Activated CD4-positive, alpha-beta T cell treated with anti-CD3 and anti-CD28 coated beads, Interleukin-2, amount 10 ng/mL, durations not matched to agents 24 days and 14 days (primary cell): ENCODE results near the gene NUTM2D. TPM values are rescaled to one million over a fixed set of nuclear protein-coding genes. Genes with fewer than 3 reads are reported as not detected.
"Not testable (repeated sequence)": the region's sequence is repeated elsewhere in the genome, so short reads cannot be mapped to it uniquely, and the experiment has no call there.

Experiments
- DNase-seq: peaks from one replicate; pipeline ENCODE4 v3.0.0; 2022
- H3K27ac Mint-ChIP-seq: one replicate; pipeline ENCODE4 v1.8.0; 2022; ENCODE audit warnings: mild to moderate bottlenecking, mixed read lengths
- H3K27me3 Mint-ChIP-seq: one replicate; pipeline ENCODE4 v1.8.0; 2022; ENCODE audit warnings: mixed read lengths
- H3K36me3 Mint-ChIP-seq: one replicate; pipeline ENCODE4 v1.8.0; 2022; ENCODE audit warnings: low read depth, mild to moderate bottlenecking, mixed read lengths
- H3K4me1 Mint-ChIP-seq: one replicate; pipeline ENCODE4 v1.8.0; 2021; ENCODE audit warnings: mixed read lengths
- H3K4me3 Mint-ChIP-seq: one replicate; pipeline ENCODE4 v1.8.0; 2022; ENCODE audit warnings: mild to moderate bottlenecking, moderate library complexity, mixed read lengths
- H3K9me3 Mint-ChIP-seq: one replicate; pipeline ENCODE4 v1.8.0; 2021; ENCODE audit warnings: mixed read lengths
- intact Hi-C: fragments of 100-400 bp; cut with micrococcal nuclease; formaldehyde crosslinking; loops from one replicate; pipeline ENCODE4 v1.15.1; 2023
- total RNA-seq: library from RNA; stranded (reverse); gene quantifications from 2 replicates; pipeline ENCODE4 v1.2.3, GENCODE V29; 2022

The NUTM2D gene
- total RNA-seq, 1 donor from 2014 or later, result 2.1 TPM

DNA sequence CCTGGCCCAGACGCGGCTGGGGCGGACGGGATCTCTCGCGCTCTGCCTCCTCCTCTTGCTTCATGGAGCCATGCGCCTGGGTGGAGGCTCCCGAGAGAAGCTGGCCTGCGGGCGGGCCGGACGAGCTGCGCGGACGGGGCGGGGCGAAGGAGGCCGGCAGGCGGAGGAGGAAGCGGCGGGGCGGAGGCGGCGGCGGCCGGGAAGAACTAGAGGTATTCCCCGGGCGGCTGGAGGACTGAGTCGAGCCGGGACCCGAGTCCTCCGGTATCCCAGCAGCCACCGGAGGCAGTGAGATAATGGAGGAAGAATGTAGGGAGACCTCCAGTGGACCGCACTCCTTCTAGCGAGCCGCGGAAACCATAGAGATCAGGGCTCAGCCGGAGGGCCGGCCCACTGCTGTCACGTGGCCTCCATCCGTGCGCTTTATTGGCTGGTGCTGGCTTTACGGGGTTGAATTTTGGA is 15.3 kb upstream of the NUTM2D start:
- intact Hi-C loops, result loop anchor here (5.0 kb wide), 2 partner anchors 160 to 250 kb away; partner anchors contain the start of genes GLUD1 and MINPP1
- peaks cover 15% of the 10 kb centered on the region for H3K4me1 Mint-ChIP-seq
- H3K9me3 Mint-ChIP-seq, H3K27me3 Mint-ChIP-seq: not testable (repeated sequence)
- peak overlapping the region; percentile 86 for H3K27ac Mint-ChIP-seq
- H3K4me3 Mint-ChIP-seq, result peak overlapping the region; percentile 83
- peaks cover 15% of the 10 kb centered on the region for H3K36me3 Mint-ChIP-seq
- DNase-seq, result peak; percentile 94

DNA sequence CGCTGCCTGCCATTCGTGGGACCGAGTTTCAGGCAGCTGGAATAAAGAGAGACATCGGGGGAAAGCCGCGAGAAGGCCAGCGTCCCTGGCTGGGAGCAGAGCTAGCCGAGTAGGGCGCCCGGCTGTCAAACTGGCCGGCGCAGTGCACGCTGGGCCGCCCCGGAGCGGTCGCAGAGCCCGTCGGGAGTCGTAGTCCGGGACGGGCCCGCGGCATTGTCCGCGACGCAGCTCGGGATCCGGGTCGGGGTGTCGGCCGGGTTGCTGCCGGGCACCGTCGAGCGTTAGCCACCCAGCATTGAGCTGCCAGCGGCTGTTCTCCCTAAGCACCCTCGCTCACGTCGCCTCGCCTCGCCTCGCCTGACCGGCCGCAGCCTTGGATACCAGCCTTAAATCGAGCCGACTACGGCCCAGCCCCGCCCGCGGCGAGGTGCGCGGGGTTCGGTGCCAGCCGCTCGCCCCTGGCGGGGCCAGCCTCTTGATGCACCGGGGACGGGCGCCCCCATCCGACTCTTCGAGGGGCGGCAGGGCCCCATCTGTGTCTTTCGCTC is 14.8 kb upstream of the NUTM2D start:
- Mint-ChIP-seq H3K4me3 (peak overlapping the region; percentile 83), H3K4me1 (peaks cover 15% of the 10 kb centered on the region), H3K27ac (peak overlapping the region; percentile 86), H3K36me3 (peaks cover 12% of the 10 kb centered on the region)
- DNase-seq, result peak; percentile 94
- not testable (repeated sequence) for H3K27me3 Mint-ChIP-seq, H3K9me3 Mint-ChIP-seq
- intact Hi-C loops, result loop anchor here (5.0 kb wide), 2 partner anchors 160 to 250 kb away; partner anchors contain the start of genes GLUD1 and MINPP1

DNA sequence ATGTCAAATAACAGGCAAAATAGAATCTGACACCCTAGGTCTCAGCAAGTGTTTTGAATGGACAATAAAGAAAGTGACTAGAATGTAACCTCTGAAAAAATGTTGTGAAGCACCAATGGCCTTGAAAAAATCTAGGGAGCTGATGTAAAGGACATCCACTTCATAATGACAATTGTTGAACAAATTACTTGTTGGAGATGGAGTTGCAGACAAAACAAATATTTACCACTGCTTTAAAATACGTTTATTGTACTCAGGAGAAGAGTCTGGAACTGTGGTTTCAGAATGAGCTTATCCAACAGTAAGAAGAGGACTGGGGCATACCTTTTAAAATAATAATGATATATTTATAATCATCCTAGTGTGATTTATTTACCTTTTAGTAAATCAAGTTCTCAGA is 11.8 kb upstream of the NUTM2D start:
- H3K27ac Mint-ChIP-seq, H3K4me3 Mint-ChIP-seq, intact Hi-C loops, H3K27me3 Mint-ChIP-seq, H3K9me3 Mint-ChIP-seq, H3K4me1 Mint-ChIP-seq, H3K36me3 Mint-ChIP-seq, DNase-seq: not testable (repeated sequence)

DNA sequence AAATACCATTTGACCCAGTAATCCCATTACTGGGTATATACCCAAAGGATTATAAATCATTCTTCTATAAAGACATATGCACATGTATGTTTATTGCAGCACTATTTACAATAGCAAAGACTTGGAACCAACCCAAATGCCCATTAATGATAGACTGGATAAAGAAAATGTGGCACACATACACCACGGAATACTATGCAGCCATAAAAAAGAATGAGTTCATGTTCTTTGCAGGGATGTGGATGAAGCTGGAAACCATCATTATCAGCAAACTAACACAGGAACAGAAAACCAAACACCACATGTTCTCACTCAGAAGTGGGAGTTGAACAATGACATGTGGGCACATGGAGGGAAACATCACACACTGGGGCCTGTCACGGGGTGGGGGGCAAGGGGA is 7.4 kb upstream of the NUTM2D start:
- H3K27me3 Mint-ChIP-seq, intact Hi-C loops, DNase-seq, H3K27ac Mint-ChIP-seq, H3K9me3 Mint-ChIP-seq, H3K36me3 Mint-ChIP-seq, H3K4me1 Mint-ChIP-seq, H3K4me3 Mint-ChIP-seq: not testable (repeated sequence)

DNA sequence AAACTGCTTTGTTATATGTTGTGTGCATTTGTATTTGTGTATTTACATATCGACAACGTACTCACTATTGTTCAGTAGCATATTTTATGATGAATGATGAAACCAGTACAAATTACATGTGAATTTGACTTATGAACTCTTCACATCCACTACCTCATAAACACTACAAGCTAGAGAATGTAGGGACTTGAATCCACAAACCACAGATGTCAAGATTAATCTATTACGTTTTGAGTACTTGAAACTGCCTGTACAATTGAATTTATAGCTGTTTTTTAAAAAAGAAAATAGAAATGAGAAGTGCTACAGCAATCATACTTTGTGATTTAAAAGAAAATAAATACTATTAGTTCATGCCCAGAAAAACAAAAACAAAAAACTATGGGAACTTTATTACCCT is 4.7 kb upstream of the NUTM2D start:
- intact Hi-C loops, H3K4me1 Mint-ChIP-seq, H3K27ac Mint-ChIP-seq, H3K4me3 Mint-ChIP-seq, H3K9me3 Mint-ChIP-seq, H3K36me3 Mint-ChIP-seq, H3K27me3 Mint-ChIP-seq, DNase-seq: not testable (repeated sequence)

DNA sequence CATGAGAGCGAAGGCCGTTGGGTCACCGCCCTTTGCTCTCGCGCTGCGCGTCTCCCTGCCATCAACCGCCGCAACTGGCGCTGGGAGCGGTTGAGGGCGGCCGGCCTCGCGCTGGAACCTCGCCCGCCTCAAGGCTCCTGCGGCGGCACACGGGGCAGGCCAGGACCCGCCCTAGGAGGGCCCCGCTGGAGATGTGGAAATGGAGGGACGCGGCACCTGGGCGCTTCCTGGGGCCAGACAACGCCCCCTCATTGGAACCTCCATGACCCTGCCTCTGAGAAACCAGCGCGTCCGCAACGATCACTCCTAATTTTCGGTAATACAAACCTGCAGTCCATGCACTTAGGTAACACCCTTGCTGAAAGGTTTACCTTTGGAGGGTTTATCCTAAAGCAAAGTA is 2.4 kb upstream of the NUTM2D start:
- H3K9me3 Mint-ChIP-seq, H3K27ac Mint-ChIP-seq, H3K36me3 Mint-ChIP-seq, intact Hi-C loops, H3K4me1 Mint-ChIP-seq, DNase-seq, H3K4me3 Mint-ChIP-seq, H3K27me3 Mint-ChIP-seq: not testable (repeated sequence)

DNA sequence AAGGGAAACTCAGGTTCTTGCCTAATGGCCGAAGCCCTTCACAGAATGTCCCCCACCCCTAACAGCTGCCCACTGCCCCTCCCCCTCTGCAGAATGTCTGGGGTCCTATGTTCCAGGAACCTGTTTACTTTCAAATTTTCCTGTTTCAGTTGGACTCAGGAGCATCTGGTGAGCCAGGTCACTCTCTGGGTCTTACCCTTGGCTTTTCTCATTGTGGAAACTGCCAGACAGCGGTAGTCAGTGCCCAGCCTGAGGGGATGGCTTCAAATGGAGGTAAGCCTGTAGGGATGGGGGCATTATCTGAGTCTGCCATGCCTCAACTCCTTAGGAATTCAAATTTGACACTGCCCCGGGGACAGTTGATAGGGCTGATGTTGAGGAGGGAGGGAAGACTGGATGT is 615 bp downstream of the NUTM2D start:
- intact Hi-C loops, H3K9me3 Mint-ChIP-seq, DNase-seq, H3K4me3 Mint-ChIP-seq, H3K36me3 Mint-ChIP-seq, H3K27ac Mint-ChIP-seq, H3K27me3 Mint-ChIP-seq, H3K4me1 Mint-ChIP-seq: not testable (repeated sequence)

DNA sequence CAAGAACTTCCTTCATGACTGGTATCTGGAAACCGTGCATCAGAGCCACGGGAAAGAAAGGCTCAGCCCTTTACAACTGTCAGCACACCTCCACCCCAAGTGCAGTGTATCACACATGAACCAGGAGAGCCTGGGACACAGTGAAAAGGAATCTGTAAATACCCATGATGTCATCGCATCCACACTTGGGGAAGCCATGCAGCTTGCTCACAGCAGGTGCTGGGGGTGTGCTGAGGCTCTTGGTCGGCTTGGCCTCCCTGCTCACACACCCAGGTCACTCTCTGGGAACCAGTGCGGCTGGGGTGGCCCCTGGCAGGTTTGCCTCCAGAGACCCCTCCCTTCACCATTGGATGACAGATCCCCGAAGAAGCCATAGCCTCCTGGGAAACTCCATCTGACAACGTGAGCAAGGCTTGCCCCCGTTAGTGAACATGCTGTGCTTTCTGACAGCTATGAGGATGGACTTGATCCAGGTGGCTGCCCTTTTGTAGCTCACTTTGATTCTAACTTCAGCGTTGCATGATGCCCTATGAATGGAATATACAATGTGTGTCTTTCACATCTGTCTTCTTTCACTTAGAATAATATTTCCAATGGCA is 12.1 kb downstream of the NUTM2D start:
- H3K27ac Mint-ChIP-seq, DNase-seq, H3K4me1 Mint-ChIP-seq, H3K9me3 Mint-ChIP-seq, intact Hi-C loops, H3K27me3 Mint-ChIP-seq, H3K36me3 Mint-ChIP-seq, H3K4me3 Mint-ChIP-seq: not testable (repeated sequence)

DNA sequence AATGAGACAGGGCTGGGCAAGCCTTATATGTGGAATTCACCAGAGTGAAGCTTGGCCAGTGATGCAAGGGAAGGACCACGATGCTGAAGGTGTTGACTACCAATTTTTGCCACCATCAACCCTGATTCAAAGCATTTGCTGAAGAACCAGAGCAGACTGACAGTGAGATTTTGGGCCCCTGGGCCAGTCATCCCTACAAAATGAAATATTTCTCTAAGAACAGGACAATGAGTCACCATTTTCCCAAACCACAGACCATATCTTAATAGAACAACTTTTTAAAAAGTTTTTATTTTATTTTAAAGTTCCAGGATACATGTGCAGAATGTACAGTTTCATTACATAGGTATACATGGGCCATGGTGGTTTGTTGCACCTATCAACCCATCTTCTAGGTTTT is 16.5 kb downstream of the NUTM2D start:
- not testable (repeated sequence) for H3K27me3 Mint-ChIP-seq, H3K27ac Mint-ChIP-seq

DNA sequence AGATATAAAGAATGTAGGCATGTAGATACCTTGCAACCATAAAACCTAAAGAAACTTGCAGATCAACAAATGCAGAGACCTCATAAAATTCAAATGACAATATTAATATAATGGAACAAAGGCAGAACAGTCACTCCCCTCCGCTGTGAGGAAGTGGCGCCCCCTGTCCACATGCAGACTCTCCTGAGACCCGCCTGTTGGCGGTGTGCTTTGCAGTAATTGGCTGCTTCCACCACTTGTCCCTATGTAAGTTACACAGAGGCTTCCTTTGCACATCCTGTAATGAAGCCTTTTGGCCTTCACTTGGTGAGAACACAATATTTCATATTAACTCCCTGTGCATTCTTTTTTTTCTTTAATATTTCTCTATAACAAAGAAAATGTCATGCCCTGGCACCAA is 21.6 kb downstream of the NUTM2D start:
- H3K9me3 Mint-ChIP-seq, H3K4me1 Mint-ChIP-seq, DNase-seq, intact Hi-C loops, H3K27ac Mint-ChIP-seq, H3K27me3 Mint-ChIP-seq, H3K36me3 Mint-ChIP-seq, H3K4me3 Mint-ChIP-seq: not testable (repeated sequence)

More for the DNA sequence above, 16.5 kb downstream of the NUTM2D start:
- H3K9me3 Mint-ChIP-seq, H3K4me1 Mint-ChIP-seq, H3K36me3 Mint-ChIP-seq, H3K4me3 Mint-ChIP-seq, intact Hi-C loops, DNase-seq: not testable (repeated sequence)

DNA sequence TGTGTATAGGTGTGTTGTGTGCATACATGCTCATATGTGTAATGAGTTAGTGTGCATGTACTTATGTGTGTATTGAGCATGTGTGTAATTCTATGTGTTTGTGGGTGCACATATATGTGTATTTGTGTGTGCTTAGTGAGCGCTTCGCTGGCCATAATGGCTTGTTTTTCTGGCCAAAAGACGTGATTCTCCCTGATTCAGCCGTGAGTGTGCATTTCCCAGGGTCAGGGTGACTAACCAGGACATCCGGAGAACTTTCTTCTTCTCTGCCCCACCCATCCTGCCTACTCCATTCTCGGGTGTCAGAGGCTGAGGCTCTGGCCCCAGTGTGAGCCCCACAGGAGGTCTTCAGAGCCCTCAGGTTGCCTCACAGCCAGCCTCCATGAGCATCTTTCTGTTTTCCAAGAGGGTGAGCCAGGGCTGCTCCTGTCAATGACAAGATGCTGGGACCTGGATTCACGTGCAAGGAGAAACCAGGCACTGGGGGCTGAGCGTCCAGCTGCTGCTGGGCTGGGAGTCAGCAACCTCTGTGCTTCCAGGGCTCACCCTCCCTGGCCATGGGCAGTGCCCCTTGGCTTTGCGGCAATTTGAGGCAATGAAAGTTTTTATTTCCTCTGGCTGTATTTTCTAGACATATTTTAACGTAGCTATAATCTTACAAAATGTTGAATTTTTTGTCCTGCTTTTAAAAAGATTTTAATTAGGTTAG is 25.8 kb downstream of the NUTM2D start:
- H3K4me3 Mint-ChIP-seq, H3K4me1 Mint-ChIP-seq, H3K27me3 Mint-ChIP-seq, intact Hi-C loops, H3K9me3 Mint-ChIP-seq, H3K36me3 Mint-ChIP-seq, DNase-seq, H3K27ac Mint-ChIP-seq: not testable (repeated sequence)

DNA sequence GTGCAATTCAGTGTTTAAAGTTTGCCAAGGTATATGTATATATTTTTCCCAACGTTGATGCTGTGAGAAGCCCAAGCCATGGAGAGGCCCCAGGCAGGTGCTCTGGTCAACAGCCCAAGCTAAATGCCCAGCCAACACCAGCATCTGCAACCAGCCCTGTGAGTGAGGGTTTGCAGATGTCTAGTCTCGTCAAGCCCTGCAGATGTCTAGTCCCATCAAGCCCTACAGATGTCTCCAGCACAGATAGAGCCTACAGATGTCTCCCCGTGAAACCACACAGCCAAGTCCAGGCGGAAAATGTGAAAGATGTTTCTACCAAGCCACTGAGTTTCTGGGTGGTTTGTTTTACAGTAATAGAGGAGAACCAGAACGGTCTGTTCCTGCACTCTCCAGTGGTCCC is 26.7 kb downstream of the NUTM2D start:
- H3K4me1 Mint-ChIP-seq, H3K27me3 Mint-ChIP-seq, H3K4me3 Mint-ChIP-seq, DNase-seq, intact Hi-C loops, H3K9me3 Mint-ChIP-seq, H3K27ac Mint-ChIP-seq, H3K36me3 Mint-ChIP-seq: not testable (repeated sequence)

DNA sequence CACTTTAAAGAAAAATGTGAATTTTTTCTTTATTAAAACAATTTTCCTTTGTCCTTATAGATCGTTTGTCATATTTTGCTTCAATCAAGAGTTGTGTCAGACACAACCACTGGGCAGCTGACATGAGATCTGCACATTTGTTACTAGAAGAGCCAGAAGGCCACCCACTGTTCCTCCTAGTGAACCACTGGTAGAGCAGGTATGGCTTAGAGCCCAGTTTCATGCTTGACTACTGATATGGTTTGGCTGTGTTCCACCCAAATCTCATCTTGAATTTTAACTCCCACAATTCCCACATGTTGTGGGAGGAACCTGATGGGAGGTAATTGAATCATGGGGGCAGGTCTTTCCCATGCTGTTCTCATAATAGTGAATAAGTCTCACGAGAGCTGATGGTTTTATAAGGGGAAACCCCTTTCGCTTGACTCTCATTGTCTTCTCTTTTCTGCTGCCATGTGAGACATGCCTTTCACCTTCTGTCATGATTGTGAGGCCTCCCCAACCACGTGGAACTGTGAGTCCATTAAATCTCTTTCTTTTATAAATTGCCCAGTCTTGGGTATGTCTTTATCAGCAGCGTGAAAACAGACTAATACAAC is 28.3 kb downstream of the NUTM2D start:
- H3K4me3 Mint-ChIP-seq, H3K9me3 Mint-ChIP-seq, intact Hi-C loops, H3K36me3 Mint-ChIP-seq, H3K27me3 Mint-ChIP-seq, H3K27ac Mint-ChIP-seq, H3K4me1 Mint-ChIP-seq: not testable (repeated sequence)
- DNase-seq, result peak; percentile 9

DNA sequence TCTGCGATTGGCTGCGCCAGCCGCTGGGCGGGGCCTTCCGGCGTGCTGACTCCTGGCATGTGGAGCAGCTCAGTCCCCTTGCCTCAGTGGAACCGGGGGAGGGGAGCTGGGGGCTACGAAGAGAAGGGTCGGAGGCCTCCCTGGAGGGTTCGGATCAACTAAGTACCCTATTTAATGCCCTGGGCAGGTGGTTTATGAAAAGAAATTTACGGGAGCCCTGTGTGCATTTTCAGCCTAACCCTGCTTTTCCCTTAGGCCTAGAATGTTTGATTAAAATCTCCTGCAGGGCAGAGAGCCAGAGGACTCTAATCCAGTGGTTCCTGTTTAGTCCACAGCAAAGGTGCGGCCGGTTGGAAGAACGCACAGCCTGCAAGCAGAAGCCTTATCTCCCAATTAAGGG is 33.8 kb downstream of the NUTM2D start:
- H3K9me3 Mint-ChIP-seq, H3K36me3 Mint-ChIP-seq, H3K4me1 Mint-ChIP-seq, H3K4me3 Mint-ChIP-seq, H3K27ac Mint-ChIP-seq, H3K27me3 Mint-ChIP-seq, DNase-seq, intact Hi-C loops: not testable (repeated sequence)
